ENCODE data around the gene TMEM163.
"Not testable (repeated sequence)": the region's sequence is repeated elsewhere in the genome, so short reads cannot be mapped to it uniquely, and the experiment has no call there.

TMEM163 gene

DNA sequence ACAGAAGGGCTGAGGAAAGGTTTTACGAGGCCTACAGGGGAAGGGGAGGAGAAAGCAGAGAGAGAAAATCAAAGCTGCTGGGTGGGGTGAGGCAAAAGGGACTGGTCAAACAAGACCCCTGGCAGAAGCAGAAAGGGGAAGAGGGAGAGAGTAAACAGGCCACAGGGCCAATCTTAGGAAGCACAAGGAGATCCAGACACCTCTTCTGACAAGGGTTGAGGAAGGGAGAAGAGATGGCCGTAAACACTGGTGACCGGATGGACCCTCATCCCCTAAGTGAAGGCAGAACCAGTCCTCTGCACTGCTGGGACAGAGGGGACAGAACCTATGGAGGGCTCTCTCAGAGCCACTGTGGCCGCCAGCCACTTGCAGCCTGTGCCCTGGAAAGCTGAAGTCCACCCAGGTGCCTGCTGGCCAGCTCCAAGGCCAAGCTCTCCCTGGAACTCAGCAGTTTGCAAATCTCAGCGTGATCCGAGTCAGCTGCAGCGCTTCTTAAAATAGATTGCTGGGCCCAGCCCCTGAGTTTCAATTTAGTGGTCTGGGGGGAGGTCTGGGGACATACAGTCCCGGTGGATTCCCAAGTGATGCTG lies 108.8 kb downstream of the TMEM163 start:
- no peak for DNase-seq

GRCh38 chr2:134603966-134604365 lies 114.8 kb downstream of the TMEM163 start:
- DNase-seq = no peak

- DNase-seq = no peak
These were observed 116.1 kb downstream of the TMEM163 start for GRCh38 chr2:134602666-134603065.

GRCh38 chr2:134601264-134601663 lies 117.5 kb downstream of the TMEM163 start:
- DNase-seq = no peak

GRCh38 chr2:134600208-134600607 lies 118.6 kb downstream of the TMEM163 start:
- DNase-seq = no peak

- DNase-seq = no peak
These were observed 119.6 kb downstream of the TMEM163 start for GRCh38 chr2:134599236-134599635.

DNA sequence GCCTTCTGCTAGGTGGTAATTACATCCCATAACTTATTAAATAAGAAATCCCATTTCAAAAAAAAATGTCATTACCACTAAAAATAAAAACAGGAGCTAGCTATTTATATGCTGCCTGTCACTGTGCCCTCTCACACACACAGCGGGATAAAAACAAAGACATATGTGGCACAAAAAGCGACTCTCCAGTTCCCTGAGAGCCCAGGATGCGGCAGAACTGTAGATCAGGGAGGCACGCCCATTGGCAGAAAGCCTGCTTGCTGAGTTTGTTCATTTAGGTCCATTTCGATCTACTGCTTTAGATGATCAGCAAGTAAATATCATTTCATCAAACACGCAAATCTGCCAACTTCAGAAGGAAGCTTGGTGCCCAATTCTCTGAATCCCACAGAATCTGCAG lies 124.4 kb downstream of the TMEM163 start:
- DNase-seq = no peak

DNA sequence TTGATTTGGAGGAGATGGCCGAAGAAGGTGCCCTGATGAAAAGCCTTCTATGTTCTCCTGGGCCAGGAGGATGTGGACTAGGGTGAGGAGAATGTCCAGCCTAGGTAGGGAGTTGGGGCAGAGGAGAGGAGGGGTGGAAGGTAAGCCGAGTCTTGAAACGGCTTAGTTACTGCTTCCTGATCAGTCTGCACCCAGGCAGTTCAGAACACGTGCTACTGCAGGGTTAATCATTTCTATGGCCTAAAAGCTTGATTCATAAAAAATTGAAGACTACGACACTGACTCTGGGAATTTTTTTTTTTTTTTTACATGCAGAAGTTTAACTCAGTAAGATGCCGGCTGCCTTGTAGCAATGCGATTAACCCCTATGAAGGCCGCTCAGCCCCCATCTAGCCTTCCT lies 125.3 kb downstream of the TMEM163 start:
- no peak for DNase-seq

DNA sequence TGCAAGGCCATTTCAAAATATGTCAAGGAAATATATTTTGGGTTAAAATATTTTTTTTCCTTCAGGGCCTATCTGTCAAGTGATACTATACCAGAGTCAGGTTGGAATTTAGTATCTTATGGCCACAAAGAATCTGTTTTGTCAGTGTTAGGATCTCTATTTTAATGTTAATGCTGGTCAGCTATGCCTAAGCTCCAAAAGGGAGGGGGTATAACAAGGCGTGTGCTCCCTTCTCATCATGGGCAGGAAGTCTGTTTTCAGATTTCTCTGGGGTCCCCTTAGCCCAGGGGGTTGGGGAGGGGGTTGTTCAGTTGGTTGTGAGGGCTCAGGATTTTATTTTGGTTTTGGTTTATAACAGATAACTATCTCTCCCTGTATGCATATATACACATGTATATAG lies 126.4 kb downstream of the TMEM163 start:
- no peak for DNase-seq

- DNase-seq = no peak
These were observed 127.3 kb downstream of the TMEM163 start for GRCh38 chr2:134591526-134591925.

DNA sequence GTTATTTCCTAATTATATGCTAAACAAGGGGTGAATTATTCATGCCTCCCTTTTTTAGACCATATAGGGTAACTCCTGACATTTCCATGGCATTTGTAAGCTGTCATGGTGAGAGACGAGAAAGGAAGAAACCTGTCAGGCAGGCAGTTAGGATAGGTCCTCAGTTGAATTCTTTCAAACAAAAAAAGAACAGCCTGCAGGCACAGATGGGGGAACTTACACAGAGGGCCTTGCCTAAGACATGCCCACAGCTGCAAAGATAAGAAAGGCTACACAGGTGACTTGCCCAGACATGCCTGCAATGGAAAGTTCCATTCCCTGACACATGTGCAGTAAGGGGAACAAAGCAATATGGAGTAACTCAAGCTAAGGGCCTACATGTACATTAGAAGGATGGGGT lies 128.1 kb downstream of the TMEM163 start:
- no peak for DNase-seq

DNA sequence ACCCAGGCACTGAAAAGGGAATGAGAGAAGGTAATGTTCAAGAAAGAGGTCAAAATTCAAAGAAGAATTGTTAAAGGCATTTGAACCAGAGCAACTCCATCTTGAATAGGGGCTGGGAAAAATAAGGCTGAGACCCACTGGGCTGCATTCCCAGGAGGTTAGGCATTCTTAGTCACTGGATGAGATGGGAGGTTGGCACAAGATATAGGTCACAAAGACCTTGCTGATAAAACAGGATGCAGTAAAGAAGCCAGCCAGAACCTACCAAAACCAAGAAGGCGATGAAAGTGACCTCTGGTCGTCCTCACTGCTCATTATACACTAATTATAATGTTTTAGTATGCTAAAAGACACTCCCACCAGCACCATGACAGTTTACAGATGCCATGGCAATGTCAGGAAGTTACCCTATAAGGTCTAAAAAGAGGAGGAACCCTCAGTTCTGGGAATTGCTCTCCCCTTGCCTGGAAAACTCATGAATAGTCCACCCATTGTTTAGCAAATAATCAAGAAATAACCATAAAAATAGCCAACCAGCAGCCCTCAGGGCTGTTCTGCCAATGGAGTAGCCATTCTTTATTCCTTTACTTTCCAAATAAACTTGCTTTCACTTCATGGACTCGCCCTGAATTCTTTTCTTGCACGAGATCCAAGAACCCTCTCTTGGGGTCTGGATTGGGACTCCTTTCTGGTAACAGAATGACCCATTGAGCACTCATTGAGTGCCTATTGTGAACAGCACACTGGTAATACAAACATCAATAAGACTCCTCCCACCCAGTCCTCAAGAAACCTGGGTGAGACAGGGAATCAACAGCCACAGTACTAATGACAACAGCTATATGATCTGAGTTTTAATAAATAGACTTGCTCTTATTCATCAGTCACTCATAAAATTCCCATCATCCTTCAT lies 129.4 kb downstream of the TMEM163 start:
- not testable (repeated sequence) for DNase-seq

DNA sequence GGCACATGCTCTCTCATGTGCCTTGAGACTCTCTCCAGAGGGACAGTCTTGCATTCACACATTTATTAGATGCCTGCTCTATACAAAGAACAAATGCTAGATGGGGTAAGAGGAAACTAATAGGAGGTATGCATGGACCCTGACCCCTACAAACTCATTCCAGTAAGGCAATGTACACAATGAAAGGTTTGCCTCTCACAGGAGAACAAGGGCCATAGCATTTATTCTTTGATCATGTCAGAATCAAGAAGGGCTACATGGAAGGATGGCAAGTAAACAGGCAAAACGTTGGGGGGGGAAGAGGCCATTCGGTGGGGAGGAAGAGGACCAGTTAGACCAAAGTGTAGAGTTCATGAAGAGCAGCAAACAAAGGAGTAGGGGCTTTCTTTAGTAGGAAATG lies 130.2 kb downstream of the TMEM163 start:
- no peak for DNase-seq

DNA sequence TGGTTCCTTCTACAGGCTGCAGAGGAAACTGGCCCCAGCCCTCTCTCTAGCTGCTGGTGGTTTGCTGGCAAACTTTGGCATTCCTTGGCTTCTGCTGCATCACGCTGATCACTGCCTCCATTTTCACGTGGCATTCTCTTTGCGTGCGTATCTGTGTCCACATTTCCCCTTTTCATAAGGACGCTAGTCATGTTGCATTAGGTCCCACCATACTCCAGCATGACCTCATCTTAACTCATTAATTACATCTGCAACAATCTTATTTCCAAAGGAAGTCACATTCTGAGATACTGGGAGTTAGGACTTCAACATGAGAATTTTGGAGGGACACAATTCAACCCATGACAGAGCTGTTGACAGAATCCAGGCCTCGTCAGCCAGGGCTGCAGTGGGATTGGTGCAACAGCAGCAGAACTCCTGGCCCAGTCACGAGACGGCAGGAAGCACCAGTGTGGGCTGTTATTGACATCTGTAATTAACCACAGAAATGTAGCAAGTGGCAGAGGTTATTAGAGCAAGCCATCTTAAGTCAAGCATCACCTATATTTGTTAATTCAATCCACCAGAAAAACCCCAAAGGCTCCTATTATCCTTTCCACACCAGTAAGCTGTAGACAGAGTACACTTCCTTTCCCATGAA lies 132.4 kb downstream of the TMEM163 start:
- no peak for DNase-seq

DNA sequence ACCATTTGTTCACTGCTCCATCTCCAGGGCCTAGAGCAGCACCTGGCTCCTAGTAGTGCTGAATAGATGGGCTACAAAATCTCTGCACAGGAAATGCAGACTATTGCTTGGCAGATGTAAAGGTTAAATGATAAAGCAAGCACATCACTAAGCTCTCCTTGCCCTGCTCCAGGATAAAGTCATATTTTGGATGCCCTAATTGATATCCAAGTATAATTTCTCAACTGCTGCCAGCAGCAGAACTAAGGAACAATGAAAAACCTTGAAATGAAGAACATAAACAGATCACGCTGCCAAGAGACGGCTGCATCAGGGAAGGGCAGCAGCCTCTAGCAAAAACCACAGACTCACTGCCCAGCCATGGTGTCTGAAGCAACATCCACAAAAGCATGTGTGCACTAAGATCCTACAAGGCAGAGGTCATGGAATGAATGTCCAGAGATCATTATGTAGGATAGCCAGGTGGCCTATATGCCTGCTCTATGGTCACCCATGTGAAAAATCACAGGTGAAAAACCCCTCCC lies 134.7 kb downstream of the TMEM163 start:
- no peak for DNase-seq

DNA sequence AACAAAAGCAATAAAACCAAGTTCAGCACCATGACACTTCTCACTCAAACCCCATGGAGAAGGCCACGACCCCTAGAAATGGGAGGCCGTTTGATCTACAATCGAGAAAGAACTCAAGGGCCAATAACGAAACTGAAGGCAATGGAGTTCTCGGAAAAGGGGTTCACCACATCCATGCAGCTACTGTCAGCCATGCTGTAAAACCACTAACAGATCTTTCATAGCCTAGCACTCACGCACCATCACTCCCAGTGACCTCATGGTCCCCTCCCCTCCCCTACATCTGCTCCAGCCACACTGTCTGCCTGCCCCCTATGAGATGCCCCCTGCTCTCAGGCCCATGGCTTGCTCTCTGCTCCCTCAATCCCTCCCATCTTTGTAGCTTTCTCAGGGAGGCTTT lies 135.3 kb downstream of the TMEM163 start:
- peak; percentile 15 for DNase-seq

DNA sequence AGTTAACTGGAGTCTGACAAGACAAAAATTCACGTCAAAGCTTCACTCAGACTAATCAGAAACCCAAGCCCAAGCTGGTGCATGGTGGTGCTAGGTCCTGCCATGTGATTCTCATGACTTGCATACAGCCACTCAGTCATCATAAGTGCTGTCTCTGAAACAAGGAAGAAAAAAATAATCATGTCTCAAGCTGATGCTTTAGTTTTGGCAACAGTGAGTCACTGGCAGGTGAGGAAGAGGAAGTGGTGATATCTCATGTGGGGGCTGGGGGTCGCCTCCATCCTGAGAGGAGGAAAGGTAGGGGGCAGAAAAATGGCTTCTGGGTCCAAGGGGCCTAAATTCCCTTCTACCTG lies 136.3 kb downstream of the TMEM163 start:
- DNase-seq = no peak

DNA sequence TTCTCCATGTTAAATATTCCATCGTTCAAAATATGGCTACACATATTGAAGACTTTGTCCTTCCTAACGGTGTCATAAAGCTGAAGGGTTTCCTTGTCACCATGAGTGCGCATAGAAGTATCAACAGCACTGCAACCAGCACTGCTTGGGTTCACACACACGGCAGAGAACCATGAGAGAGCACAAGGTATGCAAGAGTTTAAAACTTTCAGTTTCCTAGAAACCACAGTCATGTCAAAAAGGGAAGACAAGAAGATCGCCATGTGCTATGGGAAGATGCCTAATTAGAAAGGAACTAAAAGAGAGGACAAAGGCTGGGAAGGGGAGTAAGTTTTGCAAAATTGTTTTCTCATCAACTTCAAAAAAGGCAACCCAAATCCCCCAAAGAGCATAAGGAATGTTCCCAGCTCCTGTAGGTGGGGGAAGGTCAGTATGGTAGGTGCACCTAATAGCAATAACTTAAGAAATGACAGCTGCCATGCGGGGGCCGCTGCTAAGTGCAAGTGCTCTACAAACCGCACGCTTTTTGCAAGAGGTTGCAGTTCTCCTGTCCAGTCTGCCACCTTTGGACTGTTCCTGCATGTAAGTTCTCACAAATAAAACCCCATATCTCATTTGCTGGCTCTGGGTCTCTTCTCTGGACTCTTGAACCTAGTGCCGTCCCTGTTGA lies 136.8 kb downstream of the TMEM163 start:
- no peak for DNase-seq

GRCh38 chr2:134578316-134578715 lies 140.5 kb downstream of the TMEM163 start:
- DNase-seq = no peak

DNA sequence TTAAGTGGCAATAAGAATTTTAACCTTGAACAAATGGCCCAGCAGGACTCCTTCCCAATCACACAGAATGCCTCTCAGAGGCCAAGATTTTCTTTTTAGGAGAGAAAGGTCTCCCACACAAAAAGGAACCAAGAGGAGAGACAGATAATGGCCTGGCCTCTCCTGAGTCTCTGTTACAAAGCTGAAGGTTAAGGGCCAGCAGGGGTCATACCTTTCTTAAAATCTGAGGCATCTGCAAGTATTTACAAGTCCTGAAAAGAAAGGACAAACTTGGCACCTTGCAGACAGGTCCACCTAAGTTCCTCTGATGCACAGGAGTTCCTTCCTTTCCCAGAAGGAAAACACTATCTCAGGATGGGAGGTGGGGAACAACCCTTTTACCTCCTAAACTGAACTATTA lies 142.3 kb downstream of the TMEM163 start:
- DNase-seq = no peak

DNA sequence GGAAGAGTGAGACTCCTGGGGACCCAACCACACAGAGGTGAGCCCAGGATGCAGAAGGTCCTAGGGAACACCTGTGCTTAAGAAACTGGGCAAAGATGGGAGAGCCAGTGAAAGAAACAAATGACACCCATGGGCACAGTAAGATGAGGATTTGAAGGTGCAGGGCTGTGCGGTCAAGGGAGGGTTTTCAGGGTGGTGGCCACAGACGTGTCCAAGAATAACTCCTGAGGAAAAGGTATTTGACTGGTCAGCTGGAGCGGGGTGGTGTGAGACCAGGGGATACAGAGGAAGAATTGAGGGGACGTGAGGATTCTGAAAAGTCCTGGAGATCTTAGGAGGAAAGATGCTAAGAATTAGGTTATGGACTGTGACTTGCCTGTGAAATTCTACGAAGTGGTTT lies 142.9 kb downstream of the TMEM163 start:
- DNase-seq = no peak

DNA sequence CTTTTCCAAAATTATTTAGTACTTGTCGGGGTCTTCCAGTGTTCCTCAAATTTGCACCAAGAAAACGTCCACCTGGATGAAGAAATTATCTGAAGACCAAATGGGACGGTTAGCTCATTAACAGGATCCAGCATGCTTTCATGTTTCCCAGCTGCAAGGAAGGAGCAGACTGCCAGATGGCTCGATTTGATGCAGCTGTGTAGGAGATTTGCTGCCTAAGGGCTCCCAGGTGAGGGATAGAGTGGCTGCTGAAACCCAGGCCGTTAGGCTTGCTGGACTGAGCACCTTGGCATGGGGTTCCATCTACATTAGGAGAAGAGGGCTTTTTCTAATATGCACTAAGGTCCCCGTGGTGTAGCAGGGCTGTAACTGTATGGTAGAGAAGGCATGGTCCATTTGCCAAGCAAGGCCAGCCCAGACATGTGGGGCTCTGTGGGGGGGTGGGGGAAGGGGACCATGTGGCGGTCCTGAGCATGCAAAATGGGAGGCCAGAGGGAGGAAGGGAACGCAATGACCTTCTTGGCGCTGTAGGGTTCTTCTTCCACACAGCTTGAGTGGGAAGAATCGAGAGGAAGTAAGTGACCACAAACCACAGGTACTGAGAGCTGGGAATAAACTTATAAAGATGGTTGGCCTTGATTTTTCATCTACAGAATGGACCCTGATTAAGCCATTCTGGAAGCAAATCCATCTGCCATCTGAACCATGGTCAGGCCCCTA lies 144.0 kb downstream of the TMEM163 start:
- no peak for DNase-seq

GRCh38 chr2:134573724-134574123 lies 145.1 kb downstream of the TMEM163 start:
- DNase-seq = no peak
